ENCODE results near the gene MRPL51.
"Not testable (repeated sequence)": the region's sequence is repeated elsewhere in the genome, so short reads cannot be mapped to it uniquely, and the experiment has no call there.

Gene MRPL51

DNA sequence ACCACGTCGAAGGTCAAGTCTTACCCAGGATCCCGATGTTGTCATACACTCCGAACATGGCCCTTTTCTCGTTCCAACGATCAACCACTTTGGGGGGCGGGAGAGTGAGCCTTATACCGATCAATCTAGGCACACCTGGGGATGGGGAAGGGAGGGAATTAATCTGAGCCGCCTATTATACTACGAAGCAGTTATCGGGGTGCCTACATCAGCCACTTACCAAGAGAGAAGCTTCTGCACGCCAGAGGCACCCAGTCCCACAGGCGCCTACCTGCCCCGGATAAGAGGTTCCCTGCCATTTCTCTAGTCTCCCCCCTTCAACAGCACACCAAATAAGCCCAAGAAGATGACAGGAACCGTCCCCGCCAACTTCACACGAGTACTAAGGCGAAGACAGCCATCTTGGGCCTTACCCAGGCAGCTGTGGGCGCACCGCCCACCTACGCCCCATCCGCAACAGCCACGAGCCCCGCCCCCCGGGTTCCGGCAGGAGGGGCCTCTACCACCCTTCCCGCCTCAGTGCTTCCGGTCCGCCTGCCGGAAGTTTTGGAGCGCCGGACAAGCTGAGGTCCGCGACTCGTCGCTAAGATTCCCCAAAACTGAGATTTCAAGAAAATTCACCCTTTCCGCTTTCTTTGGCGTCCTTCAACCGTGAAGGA lies at the start of gene MRPL51:
TSS of gene MRPL51 (minus strand) at position 425 of the 659 bp plus-strand sequence. CDS start at position 299, 126 bp downstream.
- no peak for FAIRE-seq

DNA sequence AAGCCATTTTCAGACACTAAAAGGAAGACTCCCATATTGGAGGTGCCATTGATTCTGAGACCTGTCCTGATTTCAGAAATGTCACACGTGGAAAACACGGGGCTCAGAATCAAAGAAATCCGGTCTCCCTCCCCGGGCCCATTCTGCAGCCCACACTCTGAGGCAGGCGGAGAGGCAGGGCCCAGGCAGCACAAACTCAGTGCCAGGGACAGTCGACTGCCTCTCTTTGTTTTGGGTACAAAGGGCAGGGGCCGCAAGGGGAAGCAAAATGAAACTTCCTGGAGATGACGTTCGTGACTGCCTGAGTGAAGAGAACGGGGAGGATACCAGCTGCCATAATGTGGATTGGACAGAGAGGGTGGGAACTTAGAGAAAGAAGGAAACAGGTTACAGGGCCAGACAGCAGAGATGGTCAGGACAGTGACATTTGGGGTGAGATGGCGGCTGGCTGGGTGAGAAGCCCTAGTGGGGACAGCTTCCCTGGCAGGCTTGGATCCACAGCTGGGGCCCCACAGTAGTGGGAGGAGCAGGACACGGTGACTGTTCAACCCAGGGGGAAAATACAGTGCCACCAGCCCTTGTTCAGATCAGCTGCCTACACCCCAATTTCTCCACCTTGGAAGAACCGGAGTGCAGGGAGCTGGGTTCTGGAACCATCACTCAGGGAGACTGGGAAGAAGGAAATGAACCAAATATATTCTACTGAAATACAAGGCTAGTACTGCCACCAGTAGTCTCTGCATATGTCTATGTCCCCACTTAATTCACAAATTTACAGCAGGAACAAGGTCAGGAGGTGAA lies 49.3 kb upstream of the MRPL51 start:
- FAIRE-seq, result no peak

DNA sequence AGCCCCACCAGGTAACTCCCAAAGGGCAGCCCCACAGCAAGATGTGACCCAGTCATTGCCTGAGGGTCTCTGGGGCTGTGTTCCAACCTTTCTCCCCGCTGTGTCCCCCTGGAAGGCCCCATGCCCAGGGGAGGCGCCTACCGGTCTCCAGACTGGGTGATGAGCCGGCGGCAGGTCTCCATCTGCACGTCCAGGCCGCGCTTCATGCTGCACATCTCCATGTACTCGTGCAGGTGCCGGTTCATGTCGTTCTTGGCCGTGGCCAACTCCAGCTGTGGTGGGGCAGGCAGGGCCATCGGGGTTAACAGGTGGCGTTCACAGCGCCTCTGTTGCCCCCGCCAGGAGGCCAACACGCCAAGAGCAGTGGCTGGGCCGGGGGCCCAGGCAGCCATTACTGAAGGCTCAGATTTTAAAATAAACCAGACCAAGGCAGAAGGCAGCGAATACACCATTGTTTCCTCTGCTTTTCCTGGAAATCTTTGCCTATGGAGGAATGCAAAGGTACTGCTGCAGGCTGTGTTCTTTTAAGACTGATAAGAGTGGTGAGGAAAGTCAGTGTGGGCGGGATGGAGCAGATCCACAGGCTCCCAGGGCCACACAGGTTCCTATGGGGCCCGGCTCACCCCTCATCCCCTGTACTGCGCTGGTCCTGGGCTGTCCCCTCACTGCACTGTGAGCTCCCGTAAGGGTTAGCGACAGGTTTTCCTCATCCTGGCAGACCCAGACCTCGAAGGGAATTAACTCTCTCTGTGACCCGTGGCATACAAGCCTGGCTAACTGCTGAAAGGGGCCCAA lies 48.5 kb upstream of the MRPL51 start:
- FAIRE-seq, result no peak

DNA sequence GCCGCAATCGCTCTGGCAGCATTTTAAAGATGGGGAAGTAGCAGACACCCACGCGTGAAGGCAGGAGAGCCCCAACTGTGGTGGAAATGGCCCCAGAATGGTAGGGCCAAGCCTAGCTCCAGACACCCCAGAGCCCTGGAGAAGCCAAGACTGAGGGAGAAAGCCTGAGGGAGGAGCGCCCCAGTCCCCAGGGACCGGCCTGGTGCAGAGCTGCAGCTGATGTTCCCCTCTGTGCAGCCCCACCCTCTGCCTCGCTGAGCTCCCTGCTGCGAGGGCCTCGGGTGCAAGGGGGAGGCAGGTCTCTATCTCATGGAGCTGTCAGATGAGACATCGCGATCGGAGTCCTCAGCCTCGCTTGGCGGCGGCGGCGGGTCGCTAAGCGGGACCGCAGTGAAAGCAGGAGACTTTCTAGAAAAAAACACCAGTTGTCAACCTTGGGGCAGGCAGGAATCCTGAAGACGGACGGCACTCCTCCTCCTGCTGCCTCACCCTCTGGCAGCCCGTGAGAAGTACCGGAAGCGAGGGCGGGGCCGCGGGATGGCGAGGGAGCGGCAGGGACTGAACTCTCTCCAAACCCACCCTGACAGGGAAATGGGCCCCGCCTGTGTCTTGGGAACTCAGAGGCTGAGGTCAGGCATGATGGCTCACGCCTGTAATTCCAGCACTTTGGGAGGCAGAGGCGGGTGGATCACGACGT lies 47.3 kb upstream of the MRPL51 start:
- FAIRE-seq, result no peak

DNA sequence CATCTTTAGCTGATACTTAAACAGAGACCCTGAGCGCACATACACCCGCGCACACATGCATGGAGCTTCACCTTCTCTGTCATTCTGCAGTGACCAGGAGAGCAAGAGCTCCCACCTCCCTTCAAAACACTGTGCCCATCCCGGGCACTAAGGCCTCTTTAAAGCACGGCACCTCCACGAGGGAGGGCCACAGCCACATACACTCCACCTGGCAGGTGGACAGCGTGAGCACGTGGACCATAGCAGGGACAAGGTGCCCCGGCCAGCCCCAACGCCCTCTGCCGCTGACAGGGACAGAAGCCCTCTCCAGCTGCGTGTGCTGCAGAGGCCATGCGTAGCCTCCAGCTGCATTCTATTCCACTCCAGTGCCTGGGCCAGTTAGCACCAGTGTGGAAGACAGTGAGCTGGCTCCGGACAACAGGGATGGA lies 46.7 kb upstream of the MRPL51 start:
- no peak for FAIRE-seq

DNA sequence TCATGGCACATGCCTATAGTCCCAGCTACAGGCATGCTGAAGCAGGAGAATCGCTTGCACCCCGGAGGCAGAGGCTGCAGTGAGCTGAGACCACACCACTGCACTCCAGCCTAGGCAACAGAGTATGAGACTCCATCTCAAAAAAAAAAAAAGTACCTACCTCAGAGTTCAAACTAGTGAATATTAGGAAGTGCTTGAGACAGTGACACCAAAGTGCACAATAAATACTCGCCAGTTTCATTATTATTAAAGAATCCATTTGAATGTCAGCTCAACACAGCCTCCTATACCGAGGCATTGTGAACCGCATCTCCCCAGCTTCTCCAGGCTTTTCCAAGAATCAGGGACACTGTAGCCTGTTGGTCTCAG lies 46.2 kb upstream of the MRPL51 start:
- no peak for FAIRE-seq

DNA sequence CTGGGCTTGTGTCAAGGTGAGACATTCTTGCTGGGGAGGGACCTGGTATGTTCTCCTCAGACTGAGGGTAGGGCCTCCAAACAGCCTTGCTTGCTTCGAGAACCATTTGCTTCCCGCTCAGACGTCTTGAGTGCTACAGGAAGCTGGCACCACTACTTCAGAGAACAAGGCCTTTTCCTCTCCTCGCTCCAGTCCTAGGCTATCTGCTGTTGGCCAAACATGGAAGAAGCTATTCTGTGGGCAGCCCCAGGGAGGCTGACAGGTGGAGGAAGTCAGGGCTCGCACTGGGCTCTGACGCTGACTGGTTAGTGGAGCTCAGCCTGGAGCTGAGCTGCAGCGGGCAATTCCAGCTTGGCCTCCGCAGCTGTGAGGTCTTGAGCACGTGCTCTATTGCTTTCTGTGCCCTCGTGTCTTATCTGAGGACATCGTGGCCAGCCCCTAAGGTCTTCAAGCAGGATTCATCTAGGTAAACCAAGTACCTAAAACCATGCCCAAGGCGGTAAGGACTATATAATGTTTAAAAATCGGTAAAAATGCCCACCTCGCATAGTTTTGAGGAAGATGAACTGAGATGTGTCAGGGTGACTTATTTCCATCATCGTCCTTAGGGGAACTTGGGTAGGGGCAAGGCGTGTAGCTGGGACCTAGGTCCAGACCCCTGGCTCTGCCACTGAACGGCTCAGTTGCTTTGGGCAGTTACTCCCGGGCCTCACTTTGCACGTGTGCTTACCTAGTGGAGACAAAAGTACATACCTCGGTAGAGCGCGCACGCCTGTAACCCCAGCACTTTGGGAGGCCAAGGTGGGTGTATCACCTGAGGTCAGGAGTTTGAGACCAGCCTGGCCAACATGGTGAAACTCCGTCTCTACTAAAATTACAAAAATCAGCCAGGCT lies 45.6 kb upstream of the MRPL51 start:
- FAIRE-seq, result no peak

DNA sequence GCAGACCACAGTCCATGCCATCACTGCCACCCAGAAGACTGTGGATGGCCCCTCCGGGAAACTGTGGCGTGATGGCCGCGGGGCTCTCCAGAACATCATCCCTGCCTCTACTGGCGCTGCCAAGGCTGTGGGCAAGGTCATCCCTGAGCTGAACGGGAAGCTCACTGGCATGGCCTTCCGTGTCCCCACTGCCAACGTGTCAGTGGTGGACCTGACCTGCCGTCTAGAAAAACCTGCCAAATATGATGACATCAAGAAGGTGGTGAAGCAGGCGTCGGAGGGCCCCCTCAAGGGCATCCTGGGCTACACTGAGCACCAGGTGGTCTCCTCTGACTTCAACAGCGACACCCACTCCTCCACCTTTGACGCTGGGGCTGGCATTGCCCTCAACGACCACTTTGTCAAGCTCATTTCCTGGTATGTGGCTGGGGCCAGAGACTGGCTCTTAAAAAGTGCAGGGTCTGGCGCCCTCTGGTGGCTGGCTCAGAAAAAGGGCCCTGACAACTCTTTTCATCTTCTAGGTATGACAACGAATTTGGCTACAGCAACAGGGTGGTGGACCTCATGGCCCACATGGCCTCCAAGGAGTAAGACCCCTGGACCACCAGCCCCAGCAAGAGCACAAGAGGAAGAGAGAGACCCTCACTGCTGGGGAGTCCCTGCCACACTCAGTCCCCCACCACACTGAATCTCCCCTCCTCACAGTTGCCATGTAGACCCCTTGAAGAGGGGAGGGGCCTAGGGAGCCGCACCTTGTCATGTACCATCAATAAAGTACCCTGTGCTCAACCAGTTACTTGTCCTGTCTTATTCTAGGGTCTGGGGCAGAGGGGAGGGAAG lies 44.7 kb upstream of the MRPL51 start:
- not testable (repeated sequence) for FAIRE-seq

DNA sequence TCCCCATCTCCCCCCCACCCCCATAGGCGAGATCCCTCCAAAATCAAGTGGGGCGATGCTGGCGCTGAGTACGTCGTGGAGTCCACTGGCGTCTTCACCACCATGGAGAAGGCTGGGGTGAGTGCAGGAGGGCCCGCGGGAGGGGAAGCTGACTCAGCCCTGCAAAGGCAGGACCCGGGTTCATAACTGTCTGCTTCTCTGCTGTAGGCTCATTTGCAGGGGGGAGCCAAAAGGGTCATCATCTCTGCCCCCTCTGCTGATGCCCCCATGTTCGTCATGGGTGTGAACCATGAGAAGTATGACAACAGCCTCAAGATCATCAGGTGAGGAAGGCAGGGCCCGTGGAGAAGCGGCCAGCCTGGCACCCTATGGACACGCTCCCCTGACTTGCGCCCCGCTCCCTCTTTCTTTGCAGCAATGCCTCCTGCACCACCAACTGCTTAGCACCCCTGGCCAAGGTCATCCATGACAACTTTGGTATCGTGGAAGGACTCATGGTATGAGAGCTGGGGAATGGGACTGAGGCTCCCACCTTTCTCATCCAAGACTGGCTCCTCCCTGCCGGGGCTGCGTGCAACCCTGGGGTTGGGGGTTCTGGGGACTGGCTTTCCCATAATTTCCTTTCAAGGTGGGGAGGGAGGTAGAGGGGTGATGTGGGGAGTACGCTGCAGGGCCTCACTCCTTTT lies 44.0 kb upstream of the MRPL51 start:
- no peak for FAIRE-seq

DNA sequence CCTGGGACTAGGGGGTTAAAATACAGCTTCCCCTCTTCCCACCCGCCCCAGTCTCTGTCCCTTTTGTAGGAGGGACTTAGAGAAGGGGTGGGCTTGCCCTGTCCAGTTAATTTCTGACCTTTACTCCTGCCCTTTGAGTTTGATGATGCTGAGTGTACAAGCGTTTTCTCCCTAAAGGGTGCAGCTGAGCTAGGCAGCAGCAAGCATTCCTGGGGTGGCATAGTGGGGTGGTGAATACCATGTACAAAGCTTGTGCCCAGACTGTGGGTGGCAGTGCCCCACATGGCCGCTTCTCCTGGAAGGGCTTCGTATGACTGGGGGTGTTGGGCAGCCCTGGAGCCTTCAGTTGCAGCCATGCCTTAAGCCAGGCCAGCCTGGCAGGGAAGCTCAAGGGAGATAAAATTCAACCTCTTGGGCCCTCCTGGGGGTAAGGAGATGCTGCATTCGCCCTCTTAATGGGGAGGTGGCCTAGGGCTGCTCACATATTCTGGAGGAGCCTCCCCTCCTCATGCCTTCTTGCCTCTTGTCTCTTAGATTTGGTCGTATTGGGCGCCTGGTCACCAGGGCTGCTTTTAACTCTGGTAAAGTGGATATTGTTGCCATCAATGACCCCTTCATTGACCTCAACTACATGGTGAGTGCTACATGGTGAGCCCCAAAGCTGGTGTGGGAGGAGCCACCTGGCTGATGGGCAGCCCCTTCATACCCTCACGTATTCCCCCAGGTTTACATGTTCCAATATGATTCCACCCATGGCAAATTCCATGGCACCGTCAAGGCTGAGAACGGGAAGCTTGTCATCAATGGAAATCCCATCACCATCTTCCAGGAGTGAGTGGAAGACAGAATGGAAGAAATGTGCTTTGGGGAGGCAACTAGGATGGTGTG lies 43.1 kb upstream of the MRPL51 start:
- FAIRE-seq, result no peak

DNA sequence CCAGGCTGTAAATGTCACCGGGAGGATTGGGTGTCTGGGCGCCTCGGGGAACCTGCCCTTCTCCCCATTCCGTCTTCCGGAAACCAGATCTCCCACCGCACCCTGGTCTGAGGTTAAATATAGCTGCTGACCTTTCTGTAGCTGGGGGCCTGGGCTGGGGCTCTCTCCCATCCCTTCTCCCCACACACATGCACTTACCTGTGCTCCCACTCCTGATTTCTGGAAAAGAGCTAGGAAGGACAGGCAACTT lies 42.6 kb upstream of the MRPL51 start:
- no peak for FAIRE-seq

DNA sequence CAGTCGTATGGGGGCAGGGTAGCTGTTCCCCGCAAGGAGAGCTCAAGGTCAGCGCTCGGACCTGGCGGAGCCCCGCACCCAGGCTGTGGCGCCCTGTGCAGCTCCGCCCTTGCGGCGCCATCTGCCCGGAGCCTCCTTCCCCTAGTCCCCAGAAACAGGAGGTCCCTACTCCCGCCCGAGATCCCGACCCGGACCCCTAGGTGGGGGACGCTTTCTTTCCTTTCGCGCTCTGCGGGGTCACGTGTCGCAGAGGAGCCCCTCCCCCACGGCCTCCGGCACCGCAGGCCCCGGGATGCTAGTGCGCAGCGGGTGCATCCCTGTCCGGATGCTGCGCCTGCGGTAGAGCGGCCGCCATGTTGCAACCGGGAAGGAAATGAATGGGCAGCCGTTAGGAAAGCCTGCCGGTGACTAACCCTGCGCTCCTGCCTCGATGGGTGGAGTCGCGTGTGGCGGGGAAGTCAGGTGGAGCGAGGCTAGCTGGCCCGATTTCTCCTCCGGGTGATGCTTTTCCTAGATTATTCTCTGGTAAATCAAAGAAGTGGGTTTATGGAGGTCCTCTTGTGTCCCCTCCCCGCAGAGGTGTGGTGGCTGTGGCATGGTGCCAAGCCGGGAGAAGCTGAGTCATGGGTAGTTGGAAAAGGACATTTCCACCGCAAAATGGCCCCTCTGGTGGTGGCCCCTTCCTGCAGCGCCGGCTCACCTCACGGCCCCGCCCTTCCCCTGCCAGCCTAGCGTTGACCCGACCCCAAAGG lies 42.1 kb upstream of the MRPL51 start:
- no peak for FAIRE-seq

DNA sequence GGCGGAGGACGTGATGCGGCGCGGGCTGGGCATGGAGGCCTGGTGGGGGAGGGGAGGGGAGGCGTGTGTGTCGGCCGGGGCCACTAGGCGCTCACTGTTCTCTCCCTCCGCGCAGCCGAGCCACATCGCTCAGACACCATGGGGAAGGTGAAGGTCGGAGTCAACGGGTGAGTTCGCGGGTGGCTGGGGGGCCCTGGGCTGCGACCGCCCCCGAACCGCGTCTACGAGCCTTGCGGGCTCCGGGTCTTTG lies 41.6 kb upstream of the MRPL51 start:
- FAIRE-seq, result no peak

DNA sequence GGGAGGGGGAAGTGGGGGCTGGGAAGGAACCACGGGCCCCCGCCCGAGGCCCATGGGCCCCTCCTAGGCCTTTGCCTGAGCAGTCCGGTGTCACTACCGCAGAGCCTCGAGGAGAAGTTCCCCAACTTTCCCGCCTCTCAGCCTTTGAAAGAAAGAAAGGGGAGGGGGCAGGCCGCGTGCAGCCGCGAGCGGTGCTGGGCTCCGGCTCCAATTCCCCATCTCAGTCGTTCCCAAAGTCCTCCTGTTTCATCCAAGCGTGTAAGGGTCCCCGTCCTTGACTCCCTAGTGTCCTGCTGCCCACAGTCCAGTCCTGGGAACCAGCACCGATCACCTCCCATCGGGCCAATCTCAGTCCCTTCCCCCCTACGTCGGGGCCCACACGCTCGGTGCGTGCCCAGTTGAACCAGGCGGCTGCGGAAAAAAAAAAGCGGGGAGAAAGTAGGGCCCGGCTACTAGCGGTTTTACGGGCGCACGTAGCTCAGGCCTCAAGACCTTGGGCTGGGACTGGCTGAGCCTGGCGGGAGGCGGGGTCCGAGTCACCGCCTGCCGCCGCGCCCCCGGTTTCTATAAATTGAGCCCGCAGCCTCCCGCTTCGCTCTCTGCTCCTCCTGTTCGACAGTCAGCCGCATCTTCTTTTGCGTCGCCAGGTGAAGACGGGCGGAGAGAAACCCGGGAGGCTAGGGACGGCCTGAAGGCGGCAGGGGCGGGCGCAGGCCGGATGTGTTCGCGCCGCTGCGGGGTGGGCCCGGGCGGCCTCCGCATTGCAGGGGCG lies 41.0 kb upstream of the MRPL51 start, which contains the start of gene GAPDH:
TSS of gene GAPDH (plus strand) at position 595 of the 772 bp plus-strand sequence. CDS start 316 bp downstream, outside the sequence.
- FAIRE-seq, result no peak

DNA sequence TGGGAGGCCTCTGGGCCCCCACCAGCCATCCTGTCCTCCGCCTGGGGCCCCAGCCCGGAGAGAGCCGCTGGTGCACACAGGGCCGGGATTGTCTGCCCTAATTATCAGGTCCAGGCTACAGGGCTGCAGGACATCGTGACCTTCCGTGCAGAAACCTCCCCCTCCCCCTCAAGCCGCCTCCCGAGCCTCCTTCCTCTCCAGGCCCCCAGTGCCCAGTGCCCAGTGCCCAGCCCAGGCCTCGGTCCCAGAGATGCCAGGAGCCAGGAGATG lies 40.5 kb upstream of the MRPL51 start:
- FAIRE-seq, result no peak

DNA sequence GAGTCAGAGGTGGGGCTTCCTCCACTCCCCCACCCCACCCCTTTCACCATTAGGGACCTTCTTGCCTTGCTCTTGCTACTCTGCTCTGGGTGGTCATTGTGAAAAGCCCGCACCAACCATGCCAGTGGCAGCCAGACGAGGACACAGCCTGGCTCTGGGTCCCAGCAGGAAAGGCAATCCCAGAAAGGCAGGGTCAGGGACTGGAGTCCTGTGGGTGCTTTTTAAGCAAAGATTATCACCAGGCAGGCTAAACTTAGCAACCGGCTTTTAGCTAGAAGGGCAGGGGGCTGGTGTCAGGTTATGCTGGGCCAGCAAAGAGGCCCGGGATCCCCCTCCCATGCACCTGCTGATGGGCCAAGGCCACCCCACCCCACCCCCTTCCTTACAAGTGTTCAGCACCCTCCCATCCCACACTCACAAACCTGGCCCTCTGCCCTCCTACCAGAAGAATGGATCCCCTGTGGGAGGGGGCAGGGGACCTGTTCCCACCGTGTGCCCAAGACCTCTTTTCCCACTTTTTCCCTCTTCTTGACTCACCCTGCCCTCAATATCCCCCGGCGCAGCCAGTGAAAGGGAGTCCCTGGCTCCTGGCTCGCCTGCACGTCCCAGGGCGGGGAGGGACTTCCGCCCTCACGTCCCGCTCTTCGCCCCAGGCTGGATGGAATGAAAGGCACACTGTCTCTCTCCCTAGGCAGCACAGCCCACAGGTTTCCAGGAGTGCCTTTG lies 40.0 kb upstream of the MRPL51 start:
- no peak for FAIRE-seq

DNA sequence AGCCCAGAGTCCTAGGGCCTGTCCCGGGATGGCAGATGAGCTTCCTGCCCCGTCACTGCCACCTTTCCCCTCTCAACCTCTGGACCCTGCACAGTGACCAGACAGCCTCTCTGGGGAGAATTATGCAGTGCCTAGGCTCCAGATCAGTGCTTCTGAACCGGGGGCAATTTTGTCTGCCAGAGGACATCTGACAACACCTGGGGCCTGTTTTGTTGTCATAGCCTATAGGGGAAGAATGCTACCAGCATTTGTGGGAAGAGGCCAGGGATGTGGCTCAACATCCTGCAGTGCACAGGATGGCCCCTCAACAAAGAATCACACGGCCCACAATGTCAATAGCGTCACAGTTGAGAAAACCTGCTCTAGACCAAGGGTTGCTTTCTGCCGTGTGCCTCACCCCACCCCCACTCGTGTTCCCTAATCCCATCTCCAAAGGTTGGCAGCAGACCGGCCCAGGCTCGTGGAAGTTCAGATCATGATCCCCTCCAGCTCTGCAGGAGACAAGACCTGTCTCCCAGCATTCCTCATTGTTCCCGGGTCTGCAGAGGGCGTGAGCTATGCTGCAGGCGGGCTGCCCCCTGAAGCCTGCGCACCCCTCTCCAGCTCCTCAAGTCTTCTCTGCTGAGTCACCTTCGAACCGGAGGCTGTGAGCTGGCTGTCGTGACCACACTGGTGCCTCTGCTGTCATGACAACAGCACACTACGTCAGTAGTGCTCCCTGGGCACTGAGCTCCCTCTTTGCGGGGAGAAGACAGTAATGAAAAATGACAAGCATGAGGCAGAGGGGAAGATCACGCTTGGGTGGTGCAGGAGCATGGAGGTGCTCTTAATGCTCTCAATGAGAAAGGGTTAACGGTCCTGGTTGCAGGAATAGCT lies 39.2 kb upstream of the MRPL51 start:
- FAIRE-seq, result peak; percentile 51

Data from islet of Langerhans (tissue), 1 donor.